Natural killer cell (primary cell): ENCODE measurements around the gene NUP214. TPM values are rescaled to one million over a fixed set of nuclear protein-coding genes. Genes with fewer than 3 reads are reported as not detected.

ENCODE experiments used
- ATAC-seq, 3 donors: fragments of 150-1000 bp in 2 of 3; fragments of 200-7000 bp in 1 of 3; cut with Tn5 transposase; 1 replicate in 1 of 3; 2 replicates in 2 of 3; pipeline ENCODE4 v1.10.0; 2021; ENCODE audit warnings: mild to moderate bottlenecking in 2 of 3, moderate library complexity in 2 of 3
- DNase-seq, 2 donors: peaks; one replicate each; pipeline versions ENCODE4 v3.0.0 to v3.0.0-alpha.2; 2013 to 2021; ENCODE audit warnings: mixed read lengths in 1 of 2
- H3K27ac ChIP-seq: one replicate; pipeline ENCODE4 v1.5.1; 2013; ENCODE audit warnings: mild to moderate bottlenecking, low read length
- H3K27me3 ChIP-seq: one replicate; pipeline ENCODE4 v1.6.1; 2013; ENCODE audit warnings: low read length; ENCODE audit not compliant: control insufficient read depth, insufficient read depth
- H3K36me3 ChIP-seq: one replicate; pipeline ENCODE4 v1.6.1; 2013; ENCODE audit warnings: low read length; ENCODE audit not compliant: control insufficient read depth, insufficient read depth
- H3K4me1 ChIP-seq: one replicate; pipeline ENCODE4 v1.6.1; 2013; ENCODE audit warnings: low read length; ENCODE audit not compliant: control insufficient read depth, insufficient read depth
- H3K4me3 ChIP-seq: one replicate; pipeline ENCODE4 v1.5.1; 2013; ENCODE audit warnings: low read length
- H3K9me3 ChIP-seq: one replicate; pipeline ENCODE4 v1.6.1; 2013; ENCODE audit warnings: low read length; ENCODE audit not compliant: control insufficient read depth, insufficient read depth
- H3K27ac Mint-ChIP-seq, 2 donors: one replicate each; pipeline ENCODE4 v1.8.0; 2022; ENCODE audit warnings: mild to moderate bottlenecking in 2 of 2, mixed read lengths in 2 of 2, moderate library complexity in 1 of 2
- H3K27me3 Mint-ChIP-seq, 2 donors: one replicate each; pipeline ENCODE4 v1.8.0; 2022; ENCODE audit warnings: low read depth in 2 of 2, mixed read lengths in 2 of 2
- H3K36me3 Mint-ChIP-seq: one replicate; pipeline ENCODE4 v1.8.0; 2022; ENCODE audit warnings: mixed read lengths
- H3K4me1 Mint-ChIP-seq, 2 donors: one replicate each; pipeline ENCODE4 v1.8.0; 2022; ENCODE audit warnings: mixed read lengths in 2 of 2
- H3K4me3 Mint-ChIP-seq: one replicate; pipeline ENCODE4 v1.8.0; 2022; ENCODE audit warnings: mild to moderate bottlenecking, moderate library complexity, mixed read lengths
- H3K9me3 Mint-ChIP-seq, 2 donors: one replicate each; pipeline ENCODE4 v1.8.0; 2022; ENCODE audit warnings: mixed read lengths in 2 of 2
- CTCF ChIP-seq: fragments of 200-600 bp; IDR thresholded peaks from one replicate; pipeline ENCODE4 v1.8.0; 2022; ENCODE audit warnings: antibody characterized with exemption
- WGBS: methylation state at CpG from one replicate; pipeline ENCODE4 v1.1.7; 2013; ENCODE audit warnings: missing lambda C conversion rate; ENCODE audit not compliant: insufficient coverage; 5-methylcytosine and 5-hydroxymethylcytosine counted together
- intact Hi-C: fragments of 100-400 bp; cut with micrococcal nuclease; formaldehyde crosslinking; loops from one replicate; pipeline ENCODE4 v1.14.2; 2022
- total RNA-seq, 4 donors: library from RNA; stranded (reverse); fragments of 120-200 nt in 1 of 4; gene quantifications; one replicate each; pipeline versions ENCODE4 v1.2.3 to v1.2.4, GENCODE V29; 2013 to 2022

The NUP214 gene
- total RNA-seq, 3 donors from 2014 or later (not counting 1 experiment from before 2014, with no cell fraction given): 125 to 133 (median 132) TPM

DNA sequence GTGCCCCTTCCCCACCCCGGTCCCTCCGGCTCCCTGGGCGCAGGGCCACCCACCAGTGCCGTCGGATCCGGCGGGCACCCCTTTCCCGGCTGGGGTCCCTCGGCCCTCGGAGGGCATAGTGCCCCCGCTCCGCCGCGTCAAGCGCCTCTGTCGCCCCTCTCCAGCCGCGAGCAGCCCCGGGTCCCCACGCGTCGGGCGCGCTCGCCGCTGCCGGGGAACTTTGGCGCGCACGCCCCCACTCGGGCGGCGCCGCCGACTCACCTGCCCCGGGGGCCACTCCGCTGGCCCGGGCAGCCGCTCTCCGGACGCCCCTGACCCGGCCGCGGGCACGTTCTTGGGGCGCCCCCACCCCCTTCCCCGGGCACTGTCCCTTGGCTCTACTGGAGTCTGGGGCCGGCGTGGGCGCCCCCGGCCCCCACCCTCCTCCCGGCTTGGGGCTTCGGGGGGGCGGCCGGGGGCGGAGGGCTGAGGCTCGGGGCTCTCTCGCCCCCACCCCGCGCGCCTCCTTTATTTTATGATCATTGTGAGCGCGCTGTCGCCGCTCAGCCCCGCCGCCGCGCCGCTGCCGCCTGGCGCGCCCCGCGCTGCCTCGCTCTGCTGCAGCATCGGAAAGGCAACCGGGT lies 152.0 kb downstream of the NUP214 start:
- peaks cover 45 to 61% of the 10 kb centered on the region in 2 donors for H3K4me1 Mint-ChIP-seq
- peak in 1 of 2 donors; percentile 61 for DNase-seq

GRCh38 chr9:131277910-131278701 lies 152.7 kb downstream of the NUP214 start:
- peaks cover 42 to 61% of the 10 kb centered on the region in 2 donors for H3K4me1 Mint-ChIP-seq
- intact Hi-C loops: no loop called here
- WGBS: 9% methylated on average over 59 of the region's 59 CpGs
- no peaks in the 10 kb centered on the region for H3K9me3 Mint-ChIP-seq
- peaks cover 0 to 7% of the 10 kb centered on the region in 2 donors for H3K27me3 Mint-ChIP-seq
- H3K4me3 Mint-ChIP-seq: peak overlapping the region; percentile 90
- H3K4me1 ChIP-seq: peaks cover 47% of the 10 kb centered on the region
- H3K27ac ChIP-seq: peak overlapping the region; percentile 79
- TF ChIP-seq CTCF: no peak
- H3K36me3 ChIP-seq: no peaks in the 10 kb centered on the region
- ATAC-seq (peak; percentile 33 to 51 (median 49)), DNase-seq (peak in 1 of 2 donors; percentile 87)
- peak overlapping the region; percentile 27 for H3K4me3 ChIP-seq
- H3K36me3 Mint-ChIP-seq: peaks cover 7% of the 10 kb centered on the region
- no peaks in the 10 kb centered on the region for H3K9me3 ChIP-seq
- peak overlapping the region; percentile 79 to 92 for H3K27ac Mint-ChIP-seq
- H3K27me3 ChIP-seq: peaks cover 5% of the 10 kb centered on the region

More for the DNA sequence above, 152.0 kb downstream of the NUP214 start:
- no peak overlapping the region for H3K27ac ChIP-seq
- TF ChIP-seq CTCF: no peak
- no peaks in the 10 kb centered on the region for H3K36me3 ChIP-seq
- H3K27ac Mint-ChIP-seq: peak overlapping the region; percentile 79 to 92
- no peaks in the 10 kb centered on the region for H3K9me3 ChIP-seq
- peak; percentile 22 to 36 (median 25) for ATAC-seq
- H3K36me3 Mint-ChIP-seq: peaks cover 7% of the 10 kb centered on the region
- intact Hi-C loops: no loop called here
- H3K27me3 ChIP-seq: peaks cover 5% of the 10 kb centered on the region
- peaks cover 49% of the 10 kb centered on the region for H3K4me1 ChIP-seq
- H3K27me3 Mint-ChIP-seq: peaks cover 0 to 7% of the 10 kb centered on the region in 2 donors
- peak overlapping the region; percentile 29 for H3K4me3 ChIP-seq
- no peaks in the 10 kb centered on the region for H3K9me3 Mint-ChIP-seq
- H3K4me3 Mint-ChIP-seq: peak overlapping the region; percentile 42
- WGBS: under 1% methylated on average over 78 of the region's 78 CpGs

GRCh38 chr9:131278702-131279111 lies 153.3 kb downstream of the NUP214 start:
- peak in 1 of 2 donors; percentile 74 for DNase-seq
- Histone ChIP-seq H3K27me3 (peaks cover 5% of the 10 kb centered on the region), H3K36me3 (no peaks in the 10 kb centered on the region), H3K27ac (peak overlapping the region; percentile 79), H3K9me3 (no peaks in the 10 kb centered on the region), H3K4me3 (no peak overlapping the region), H3K4me1 (peaks cover 44% of the 10 kb centered on the region)
- Mint-ChIP-seq H3K4me3 (peak overlapping the region; percentile 90), H3K36me3 (peaks cover 7% of the 10 kb centered on the region), H3K27ac (peak overlapping the region; percentile 79 to 92), H3K9me3 (no peaks in the 10 kb centered on the region), H3K4me1 (peaks cover 36 to 59% of the 10 kb centered on the region in 2 donors), H3K27me3 (peaks cover 0 to 7% of the 10 kb centered on the region in 2 donors)
- ATAC-seq: no peak
- 21% methylated on average over 10 of the region's 10 CpGs for WGBS
- intact Hi-C loops: no loop called here
- no peak for TF ChIP-seq CTCF
